IMR-90 (cell line): ENCODE measurements around the gene GNL1. TPM values are rescaled to one million over a fixed set of nuclear protein-coding genes. Genes with fewer than 3 reads are reported as not detected.

ENCODE experiments used
- ATAC-seq: fragments of 200-7000 bp; cut with Tn5 transposase; 2 replicates; pipeline ENCODE4 v1.9.1; 2020; ENCODE audit warnings: low read depth, mild to moderate bottlenecking, moderate library complexity
- BruUV-seq: library from RNA; stranded (reverse); fragments of 400-500 nt; replicated peaks from 2 replicates; lab custom pipeline; 2021; lab: Mats Ljungman, UMichigan
- CTCF ChIA-PET: fragments of 300-600 bp; formaldehyde crosslinking; extraction: SDS; loops from one replicate; lab custom pipeline; 2021; ENCODE audit warnings: antibody characterized with exemption; lab: Yijun Ruan, JAX
- POLR2A ChIA-PET: fragments of 300-600 bp; sonication (Branson Sonifier 250); formaldehyde crosslinking; loops from one replicate; lab custom pipeline; 2022; ENCODE audit warnings: antibody characterized with exemption; ENCODE audit not compliant: unreplicated experiment; lab: Charles Lee
- DNase-seq: peaks from one replicate; pipeline ENCODE4 v3.0.0; 2013
- H2AFZ ChIP-seq: replicated peaks from 2 replicates; pipeline ENCODE3; 2013; ENCODE audit warnings: low read length, mild to moderate bottlenecking; ENCODE audit not compliant: poor library complexity
- H2AK5ac ChIP-seq: 2 replicates; pipeline ENCODE4 v1.6.1; 2013; ENCODE audit warnings: low read depth, low read length, inconsistent platforms
- H2AK9ac ChIP-seq: replicated peaks from 2 replicates; pipeline ENCODE3; 2013; ENCODE audit warnings: mild to moderate bottlenecking, low read depth, low read length, moderate library complexity; ENCODE audit not compliant: poor library complexity
- H2BK120ac ChIP-seq: 2 replicates; pipeline ENCODE4 v1.6.1; 2013; ENCODE audit warnings: low read depth, low read length, inconsistent platforms
- H2BK15ac ChIP-seq: 3 replicates; pipeline ENCODE4 v1.6.1; 2013; ENCODE audit warnings: low read depth, low read length, inconsistent platforms
- H2BK20ac ChIP-seq: 2 replicates; pipeline ENCODE4 v1.6.1; 2013; ENCODE audit warnings: low read depth, mild to moderate bottlenecking, inconsistent platforms, low read length, moderate library complexity
- H2BK5ac ChIP-seq: 2 replicates; pipeline ENCODE4 v1.6.1; 2013; ENCODE audit warnings: mild to moderate bottlenecking, low read depth, low read length, inconsistent platforms; ENCODE audit not compliant: poor library complexity, severe bottlenecking
- H3K14ac ChIP-seq: replicated peaks from 2 replicates; pipeline ENCODE4 v1.6.1; 2013; ENCODE audit warnings: low read depth, low read length, inconsistent platforms
- H3K18ac ChIP-seq: 2 replicates; pipeline ENCODE4 v1.6.1; 2013; ENCODE audit warnings: low read depth, low read length, control low read depth
- H3K23ac ChIP-seq: 2 replicates; pipeline ENCODE4 v1.6.1; 2013; ENCODE audit warnings: low read depth, low read length, inconsistent platforms
- H3K27ac ChIP-seq: 2 replicates; pipeline ENCODE4 v1.5.1; 2013; ENCODE audit warnings: mild to moderate bottlenecking, control low read depth, low read length; ENCODE audit not compliant: insufficient read depth
- H3K27me3 ChIP-seq: 2 replicates; pipeline ENCODE4 v1.6.1; 2013; ENCODE audit warnings: low read length; ENCODE audit not compliant: control insufficient read depth, insufficient read depth
- H3K36me3 ChIP-seq: 2 replicates; pipeline ENCODE4 v1.6.1; 2013; ENCODE audit warnings: low read length, mixed read lengths; ENCODE audit not compliant: control insufficient read depth, insufficient read depth
- H3K4ac ChIP-seq: 2 replicates; pipeline ENCODE4 v1.6.1; 2013; ENCODE audit warnings: low read depth, low read length, inconsistent platforms
- H3K4me1 ChIP-seq: 2 replicates; pipeline ENCODE4 v1.6.1; 2013; ENCODE audit warnings: low read length, mixed read lengths; ENCODE audit not compliant: control insufficient read depth, insufficient read depth
- H3K4me2 ChIP-seq: 2 replicates; pipeline ENCODE4 v1.6.1; 2013; ENCODE audit warnings: low read depth, mild to moderate bottlenecking, control low read depth, low read length, moderate library complexity
- H3K4me3 ChIP-seq: 2 replicates; pipeline ENCODE4 v1.5.1; 2013; ENCODE audit warnings: low read depth, mild to moderate bottlenecking, control low read depth, low read length, moderate library complexity; ENCODE audit not compliant: insufficient read depth
- H3K56ac ChIP-seq: 2 replicates; pipeline ENCODE4 v1.6.1; 2013; ENCODE audit warnings: low read length, inconsistent platforms; ENCODE audit not compliant: insufficient read depth; ENCODE audit errors: extremely low read depth
- H3K79me1 ChIP-seq, 2 experiments: 2 replicates each; pipeline ENCODE4 v1.6.1; 2013; ENCODE audit warnings: low read length in 2 of 2, inconsistent platforms in 1 of 2, low read depth in 1 of 2
- H3K9ac ChIP-seq: 2 replicates; pipeline ENCODE4 v1.6.1; 2013; ENCODE audit warnings: low read depth, low read length, control low read depth
- H3K9me1 ChIP-seq: 2 replicates; pipeline ENCODE4 v1.6.1; 2013; ENCODE audit warnings: low read length, inconsistent platforms; ENCODE audit not compliant: insufficient read depth
- H3K9me3 ChIP-seq: 2 replicates; pipeline ENCODE4 v1.6.1; 2013; ENCODE audit warnings: low read length; ENCODE audit not compliant: control insufficient read depth, insufficient read depth
- H4K20me1 ChIP-seq: 2 replicates; pipeline ENCODE4 v1.6.1; 2013; ENCODE audit warnings: low read length, inconsistent platforms; ENCODE audit not compliant: insufficient read depth
- H4K5ac ChIP-seq: 2 replicates; pipeline ENCODE4 v1.6.1; 2013; ENCODE audit warnings: mild to moderate bottlenecking, low read depth, low read length, control low read depth
- H4K8ac ChIP-seq, 2 experiments: 2 replicates each; pipeline ENCODE4 v1.6.1; 2013; ENCODE audit warnings: low read depth in 2 of 2, low read length in 2 of 2, control low read depth in 1 of 2, inconsistent platforms in 1 of 2
- H4K91ac ChIP-seq: 2 replicates; pipeline ENCODE4 v1.6.1; 2013; ENCODE audit warnings: low read depth, low read length, inconsistent platforms; ENCODE audit not compliant: insufficient read depth
- BHLHE40 ChIP-seq: fragments of 150-350 bp; IDR thresholded peaks from 2 replicates; pipeline ENCODE4 v1.6.1; 2016; ENCODE audit warnings: mild to moderate bottlenecking, low read depth, low read length
- CEBPB ChIP-seq: IDR thresholded peaks from 2 replicates; pipeline ENCODE4 v1.6.1; 2012; ENCODE audit warnings: low read depth, low read length, improper control_type of control experiment
- CHD1 ChIP-seq: IDR thresholded peaks from 2 replicates; pipeline ENCODE4 v1.6.1; 2012; ENCODE audit warnings: low read depth, low read length, improper control_type of control experiment
- CTCF ChIP-seq: conservative IDR thresholded peaks from 2 replicates; pipeline ENCODE4 v1.5.1; 2012; ENCODE audit warnings: mild to moderate bottlenecking, low read depth, low read length, improper control_type of control experiment
- ELK1 ChIP-seq: fragments of 150-350 bp; IDR thresholded peaks from 2 replicates; pipeline ENCODE4 v1.6.1; 2016; ENCODE audit warnings: low read depth, mild to moderate bottlenecking, low read length, moderate library complexity, borderline replicate concordance
- FOS ChIP-seq: fragments of 150-350 bp; IDR thresholded peaks from 2 replicates; pipeline ENCODE4 v1.6.1; 2016; ENCODE audit warnings: low read depth, low read length
- MAFK ChIP-seq: IDR thresholded peaks from 2 replicates; pipeline ENCODE4 v1.6.1; 2012; ENCODE audit warnings: low read depth, low read length, improper control_type of control experiment
- NFE2L2 ChIP-seq: fragments of 150-350 bp; IDR thresholded peaks from 2 replicates; pipeline ENCODE4 v1.6.1; 2016; ENCODE audit warnings: low read depth, mild to moderate bottlenecking, low read length
- POLR2A ChIP-seq: IDR thresholded peaks from 2 replicates; pipeline ENCODE4 v1.6.1; 2012; ENCODE audit warnings: mild to moderate bottlenecking, low read depth, low read length
- RAD21 ChIP-seq: IDR thresholded peaks from 2 replicates; pipeline ENCODE4 v1.6.1; 2012; ENCODE audit warnings: low read length, improper control_type of control experiment
- RCOR1 ChIP-seq: IDR thresholded peaks from 2 replicates; pipeline ENCODE4 v1.6.1; 2012; ENCODE audit warnings: mild to moderate bottlenecking, low read length, improper control_type of control experiment; ENCODE audit not compliant: insufficient replicate concordance
- RFX5 ChIP-seq: IDR thresholded peaks from 2 replicates; pipeline ENCODE4 v1.8.0; 2012; ENCODE audit warnings: low read depth, mild to moderate bottlenecking, low read length, moderate library complexity
- SMC3 ChIP-seq: fragments of 150-350 bp; IDR thresholded peaks from 2 replicates; pipeline ENCODE4 v1.6.1; 2016; ENCODE audit warnings: low read depth, mild to moderate bottlenecking, antibody characterized with exemption, low read length, moderate library complexity
- WGBS, 2 experiments: methylation state at CpG; one replicate each; pipeline versions ENCODE4 v1.1.5 to v1.1.7; 2013; ENCODE audit warnings: missing lambda C conversion rate in 2 of 2; ENCODE audit not compliant: insufficient read length in 1 of 2; ENCODE audit errors: extremely low coverage in 2 of 2; 5-methylcytosine and 5-hydroxymethylcytosine counted together
- dilution Hi-C: fragments of 300-500 bp; cut with HindIII; formaldehyde crosslinking; loops from one replicate; pipeline ENCODE4 v1.14.3; 2018; ENCODE audit warnings: low sequenced_read_pairs; ENCODE audit not compliant: unreplicated experiment
- in situ Hi-C: fragments of 300-500 bp; cut with MboI; formaldehyde crosslinking; loops from 3 replicates; pipeline ENCODE4 v1.14.3; 2019; ENCODE audit warnings: low sequenced_read_pairs, inconsistent platforms, mixed read lengths
- intact Hi-C: fragments of 100-400 bp; cut with micrococcal nuclease; formaldehyde crosslinking; loops from 2 replicates; pipeline ENCODE4 v1.10.0; 2022
- polyA plus RNA-seq, 3 experiments: library from polyadenylated mRNA; depleted of rRNA; stranded (reverse); fragments of >200 nt; gene quantifications; 2 replicates each; pipeline ENCODE4 v1.2.3, GENCODE V29; 2012; ENCODE audit warnings: low replicate concordance in 1 of 3
- total RNA-seq: library from RNA; depleted of rRNA; stranded (reverse); fragments of >200 nt; gene quantifications from 2 replicates; pipeline ENCODE4 v1.2.3, GENCODE V29; 2012

GNL1 gene
- total and polyA plus RNA-seq, 2 of the 4 experiments (the other 2 are of a cell fraction): 40.5 to 44.0 TPM

GRCh38 chr6:30515944-30516753 is 40.1 kb downstream of the GNL1 start:
- dilution Hi-C loops (no loop called here), intact Hi-C loops (no loop called here)
- H3K27ac ChIP-seq: peak overlapping the region; percentile 49

More at GRCh38 chr6:30515944-30516753, 40.1 kb downstream of the GNL1 start:
- Histone ChIP-seq H2BK120ac (peak overlapping the region; percentile 70), H2BK15ac (0 out of 3 replicates have a peak overlapping the region, but pooled peaks have one; percentile 38), H3K36me3 (no peaks in the 10 kb centered on the region), H3K14ac (peak overlapping the region; percentile 72), H4K20me1 (no peaks in the 10 kb centered on the region), H2AK5ac (peak overlapping the region; percentile 21; the same call in 1 of the 2 replicates), H3K9ac (peak overlapping the region; percentile 58), H3K4me3 (peak overlapping the region; percentile 42), H3K9me1 (no peaks in the 10 kb centered on the region), H3K23ac (peak overlapping the region; percentile 71), H3K4ac (peak overlapping the region; percentile 85), H3K79me1 (no peaks in the 10 kb centered on the region), H3K27me3 (no peaks in the 10 kb centered on the region), H3K56ac (peak overlapping the region; percentile 83), H3K4me2 (peak overlapping the region; percentile 69), H2AK9ac (peak overlapping the region; percentile 3), H4K8ac (peak overlapping the region; percentile 50 to 82), H4K5ac (peak overlapping the region; percentile 71), H2AFZ (peak overlapping the region; percentile 92), H3K18ac (peak overlapping the region; percentile 64), H2BK20ac (peak overlapping the region; percentile 2; the same call in 1 of the 2 replicates), H2BK5ac (peak overlapping the region; percentile 78), H3K4me1 (peaks cover 8% of the 10 kb centered on the region), H4K91ac (peak overlapping the region; percentile 75), H3K9me3 (no peaks in the 10 kb centered on the region)
- ChIA-PET POLR2A (no interaction called here), CTCF (interaction anchor here (0.6 to 1.1 kb wide), 4 partner anchors 15 to 676 kb away, joined by 3 to 7 read pairs (median 6); no protein-coding TSS in a partner anchor)
- in situ Hi-C loops: no loop called here
- BruUV-seq: no TSS peak
- ATAC-seq (peak; percentile 93), DNase-seq (peak; percentile 96)
- TF ChIP-seq BHLHE40 (no peak), CHD1 (no peak), MAFK (no peak), NFE2L2 (no peak), SMC3 (no peak), POLR2A (peak; percentile 82), RCOR1 (no peak), CEBPB (peak; percentile 98), ELK1 (no peak), FOS (no peak), RAD21 (no peak), CTCF (no peak), RFX5 (0 out of 2 replicates have a peak, but pooled peaks have one; percentile 50)
- WGBS, 2 experiments: 0% methylated on average over 13 of the region's 33 CpGs; no CpG with 5 or more reads in 1 of the 2 experiments
